Mononuclear cell (primary cell): Measurements from ENCODE around the gene MAP4K4. TPM values are rescaled to one million over a fixed set of nuclear protein-coding genes. Genes with fewer than 3 reads are reported as not detected.

Experiments
- H3K27me3 ChIP-seq: 2 replicates; pipeline ENCODE4 v1.6.0; 2011; ENCODE audit warnings: low read length, control low read depth; ENCODE audit not compliant: insufficient read depth
- H3K4me1 ChIP-seq: 2 replicates; pipeline ENCODE4 v1.5.1; 2011; ENCODE audit warnings: mild to moderate bottlenecking, low read length, control low read depth; ENCODE audit not compliant: insufficient read depth
- H3K4me3 ChIP-seq: 2 replicates; pipeline ENCODE4 v1.5.1; 2011; ENCODE audit warnings: mild to moderate bottlenecking, low read length, moderate library complexity
- H3K9me3 ChIP-seq: 2 replicates; pipeline ENCODE4 v1.5.1; 2011; ENCODE audit warnings: low read depth, mild to moderate bottlenecking, control low read depth, low read length
- total RNA-seq: library from RNA; depleted of rRNA; stranded (reverse); fragments of >200 nt; gene quantifications from one replicate; pipeline ENCODE4 v1.2.3, GENCODE V29; 2012

MAP4K4 gene
- total RNA-seq, 1 donor = 58.8 TPM

GRCh38 chr2:101723371-101724124 lies 26.0 kb downstream of the MAP4K4 start:
- Histone ChIP-seq H3K9me3 (no peaks in the 10 kb centered on the region), H3K27me3 (no peaks in the 10 kb centered on the region), H3K4me3 (no peak overlapping the region), H3K4me1 (peaks cover 82% of the 10 kb centered on the region)

DNA sequence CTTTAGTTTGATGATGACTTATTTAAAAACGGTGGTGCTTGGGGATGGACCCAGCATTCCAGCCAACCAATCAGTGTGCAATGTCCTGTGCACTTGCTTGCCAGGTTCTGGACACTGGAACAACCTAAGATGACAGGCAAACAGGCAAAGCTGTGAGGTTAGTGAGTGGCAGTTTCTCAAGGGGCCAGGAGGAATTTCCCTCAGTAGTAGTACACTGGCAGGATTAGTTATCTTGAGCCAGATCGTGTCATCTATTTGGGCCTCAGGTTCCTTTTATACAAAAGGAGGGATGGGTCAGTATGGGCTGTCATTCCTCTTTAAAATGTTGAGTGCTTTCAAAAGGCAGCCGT lies 26.6 kb downstream of the MAP4K4 start:
- Histone ChIP-seq H3K4me3 (no peak overlapping the region), H3K4me1 (peaks cover 81% of the 10 kb centered on the region)

GRCh38 chr2:101725038-101725437 lies 27.5 kb downstream of the MAP4K4 start:
- Histone ChIP-seq H3K4me1 (peaks cover 78% of the 10 kb centered on the region), H3K9me3 (no peaks in the 10 kb centered on the region), H3K4me3 (no peak overlapping the region), H3K27me3 (no peaks in the 10 kb centered on the region)

More for the DNA sequence above, 26.6 kb downstream of the MAP4K4 start:
- Histone ChIP-seq H3K9me3 (no peaks in the 10 kb centered on the region), H3K27me3 (no peaks in the 10 kb centered on the region)

GRCh38 chr2:101725515-101726192 lies 28.1 kb downstream of the MAP4K4 start:
- peaks cover 79% of the 10 kb centered on the region for H3K4me1 ChIP-seq
- no peaks in the 10 kb centered on the region for H3K27me3 ChIP-seq
- no peaks in the 10 kb centered on the region for H3K9me3 ChIP-seq
- no peak overlapping the region for H3K4me3 ChIP-seq

- H3K27me3 ChIP-seq = no peaks in the 10 kb centered on the region
- no peaks in the 10 kb centered on the region for H3K9me3 ChIP-seq
- peaks cover 82% of the 10 kb centered on the region for H3K4me1 ChIP-seq
- H3K4me3 ChIP-seq = no peak overlapping the region
Observed at GRCh38 chr2:101728865-101729264, 31.4 kb downstream of the MAP4K4 start.

DNA sequence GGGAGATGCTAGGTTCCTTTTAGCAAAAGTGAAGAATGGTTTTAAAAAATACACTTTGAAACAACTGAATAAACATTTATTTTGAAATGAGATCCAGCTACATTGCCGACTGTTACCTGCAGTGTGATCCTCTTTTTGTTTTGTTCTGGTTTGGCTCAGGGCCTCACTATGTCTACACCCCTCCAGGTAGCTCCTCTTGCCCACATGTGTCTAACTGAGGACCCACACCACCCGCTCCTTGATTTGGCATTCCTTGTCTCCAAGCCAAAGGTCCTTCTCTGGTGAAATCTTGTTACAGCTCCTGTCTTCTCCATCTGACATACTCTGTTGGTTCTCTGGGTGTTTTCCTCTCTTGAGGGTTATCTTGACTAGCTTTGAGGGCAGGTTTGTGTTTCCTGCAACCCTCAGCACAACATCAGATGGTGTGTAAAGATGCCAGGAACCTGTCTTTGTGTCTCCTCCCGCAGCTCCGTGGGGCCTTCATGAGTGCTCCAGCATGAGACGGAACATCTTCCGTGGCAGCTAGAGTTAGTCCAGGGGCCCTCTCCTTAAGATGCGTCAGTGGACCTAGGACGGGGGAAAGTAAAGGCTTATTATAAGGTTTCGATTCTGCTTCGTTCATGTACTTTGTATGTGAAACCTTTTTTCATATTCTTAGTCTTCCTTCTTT lies 32.1 kb downstream of the MAP4K4 start:
- Histone ChIP-seq H3K9me3 (no peaks in the 10 kb centered on the region), H3K4me1 (peaks cover 81% of the 10 kb centered on the region), H3K4me3 (no peak overlapping the region), H3K27me3 (no peaks in the 10 kb centered on the region)

DNA sequence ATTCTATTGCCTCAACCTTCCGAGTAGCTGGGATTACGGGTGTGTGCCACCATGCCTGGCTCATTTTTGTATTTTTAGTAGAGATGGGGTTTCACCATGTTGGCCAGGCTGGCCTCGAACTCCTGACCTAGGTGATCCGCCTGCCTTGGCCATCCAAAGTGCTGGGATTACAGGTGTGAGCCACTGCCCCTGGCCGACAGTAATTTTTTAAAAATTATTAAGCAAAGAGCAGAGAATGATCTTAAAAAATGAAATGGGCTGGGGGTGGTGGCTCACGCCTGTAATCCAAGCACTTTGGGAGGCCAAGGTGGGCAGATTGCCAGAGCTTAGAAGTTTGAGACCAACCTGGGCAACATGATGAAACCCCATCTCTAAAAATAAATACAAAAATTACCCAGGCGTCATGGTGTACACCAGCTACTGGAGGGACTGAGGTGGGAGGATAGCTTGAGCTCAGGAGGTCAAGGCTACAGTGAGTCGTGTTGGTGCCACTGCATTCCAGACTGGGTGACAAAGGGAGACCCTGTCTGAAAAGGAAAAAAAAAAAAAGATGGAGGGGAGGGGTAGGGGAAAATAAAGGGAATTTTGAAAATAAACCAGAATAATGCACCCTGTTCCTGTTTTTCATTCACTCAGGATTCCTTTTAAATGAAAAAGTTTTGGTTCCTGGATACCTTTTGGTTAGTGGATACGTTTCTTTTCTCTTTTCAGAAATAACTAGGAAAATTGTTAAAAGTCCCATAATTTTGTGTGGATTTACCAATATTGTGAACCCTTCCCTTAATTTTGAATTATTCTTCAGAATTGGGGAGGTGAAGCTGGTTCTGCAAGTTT lies 33.9 kb downstream of the MAP4K4 start:
- H3K4me3 ChIP-seq = no peak overlapping the region
- no peaks in the 10 kb centered on the region for H3K27me3 ChIP-seq
- peaks cover 87% of the 10 kb centered on the region for H3K4me1 ChIP-seq
- H3K9me3 ChIP-seq = no peaks in the 10 kb centered on the region

GRCh38 chr2:101732199-101732598 lies 34.7 kb downstream of the MAP4K4 start:
- H3K9me3 ChIP-seq = no peaks in the 10 kb centered on the region
- H3K4me1 ChIP-seq = peaks cover 89% of the 10 kb centered on the region
- no peaks in the 10 kb centered on the region for H3K27me3 ChIP-seq
- H3K4me3 ChIP-seq = no peak overlapping the region

- peaks cover 90% of the 10 kb centered on the region for H3K4me1 ChIP-seq
- H3K9me3 ChIP-seq = no peaks in the 10 kb centered on the region
- no peak overlapping the region for H3K4me3 ChIP-seq
- no peaks in the 10 kb centered on the region for H3K27me3 ChIP-seq
Observed at GRCh38 chr2:101732773-101733256, 35.3 kb downstream of the MAP4K4 start.

GRCh38 chr2:101733257-101733993 lies 35.9 kb downstream of the MAP4K4 start:
- Histone ChIP-seq H3K27me3 (no peaks in the 10 kb centered on the region), H3K9me3 (no peaks in the 10 kb centered on the region), H3K4me3 (no peak overlapping the region), H3K4me1 (peaks cover 87% of the 10 kb centered on the region)

GRCh38 chr2:101734505-101735165 lies 37.1 kb downstream of the MAP4K4 start:
- H3K4me1 ChIP-seq = peaks cover 91% of the 10 kb centered on the region

DNA sequence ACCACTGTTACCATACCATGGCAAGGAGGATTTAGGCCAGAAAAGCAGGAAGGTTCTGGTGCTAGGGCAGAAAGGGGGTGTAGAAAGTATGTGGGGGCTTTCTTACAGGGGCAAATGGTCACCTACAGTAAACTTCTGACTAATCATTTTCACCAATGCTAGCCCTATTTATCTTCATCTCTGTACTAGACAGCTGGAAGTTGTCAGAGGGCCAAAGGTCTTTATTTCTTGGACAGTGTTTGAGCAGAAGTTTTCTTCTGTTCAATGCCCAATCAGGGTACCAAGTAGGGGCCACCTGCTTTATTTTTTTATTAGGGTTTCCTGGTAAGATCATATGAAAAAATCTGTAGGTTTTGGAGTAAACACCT lies 37.6 kb downstream of the MAP4K4 start:
- Histone ChIP-seq H3K4me1 (peaks cover 90% of the 10 kb centered on the region), H3K9me3 (no peaks in the 10 kb centered on the region), H3K27me3 (no peaks in the 10 kb centered on the region), H3K4me3 (no peak overlapping the region)

More at GRCh38 chr2:101734505-101735165, 37.1 kb downstream of the MAP4K4 start:
- Histone ChIP-seq H3K9me3 (no peaks in the 10 kb centered on the region), H3K4me3 (no peak overlapping the region), H3K27me3 (no peaks in the 10 kb centered on the region)

DNA sequence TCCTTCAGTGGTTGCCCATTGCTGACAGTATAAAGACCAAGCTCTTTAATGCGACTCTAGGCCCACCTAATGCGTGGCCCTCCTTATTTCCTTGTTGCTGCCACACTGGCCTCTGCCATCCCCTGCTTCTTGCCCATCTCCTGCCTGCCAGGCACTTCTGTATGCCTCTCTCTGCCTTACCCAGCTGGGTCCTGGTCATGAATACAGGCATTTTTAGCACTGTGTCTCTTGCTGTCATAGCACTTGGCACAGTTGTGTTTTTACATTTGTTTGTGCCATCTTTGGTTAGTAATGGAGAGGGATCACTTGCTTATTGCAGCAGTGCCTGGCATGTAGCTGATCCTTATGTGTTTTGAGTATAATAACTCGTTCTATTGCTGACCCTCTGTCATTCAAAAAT lies 38.7 kb downstream of the MAP4K4 start:
- Histone ChIP-seq H3K9me3 (no peaks in the 10 kb centered on the region), H3K4me3 (no peak overlapping the region), H3K4me1 (peaks cover 89% of the 10 kb centered on the region), H3K27me3 (no peaks in the 10 kb centered on the region)

DNA sequence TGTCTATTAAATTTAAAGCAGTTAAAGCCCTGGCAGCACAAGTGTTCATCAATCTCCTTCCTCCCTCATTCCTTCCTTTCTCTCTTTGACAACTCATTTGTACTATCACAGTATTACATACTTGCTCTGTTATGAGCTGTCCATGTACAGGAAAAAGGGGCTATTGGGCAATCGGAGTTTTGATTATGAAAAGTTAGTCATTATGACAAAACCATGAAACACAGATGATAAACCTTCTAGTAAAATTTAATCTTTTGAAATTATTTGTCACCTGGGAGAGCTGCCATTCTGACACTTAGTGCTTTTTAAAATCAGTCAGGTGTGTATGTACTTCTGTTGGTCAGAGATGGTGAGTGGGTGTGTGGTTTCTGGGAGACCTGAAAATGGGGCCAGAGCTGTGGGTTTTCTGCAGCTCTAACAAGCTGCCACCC lies 39.4 kb downstream of the MAP4K4 start:
- no peaks in the 10 kb centered on the region for H3K27me3 ChIP-seq
- H3K4me3 ChIP-seq = no peak overlapping the region
- no peaks in the 10 kb centered on the region for H3K9me3 ChIP-seq
- peaks cover 90% of the 10 kb centered on the region for H3K4me1 ChIP-seq
